K562 treated with DMSO at 1 percent for 48 hours (cell line): ENCODE data around the gene TUBA4B. TPM values are rescaled to one million over a fixed set of nuclear protein-coding genes. Genes with fewer than 3 reads are reported as not detected.

Experiments
- total RNA-seq: library from RNA; unstranded; fragments of 300-600 nt; gene quantifications from 2 replicates; pipeline ENCODE4 v1.2.3, GENCODE V29; 2022; ENCODE audit warnings: low replicate concordance; ENCODE audit errors: extremely low read depth

TUBA4B gene
- not detected in 2 replicates for total RNA-seq

GRCh38 chr2:219252900-219253752 is at the start of gene TUBA4B:
Gene TUBA4B, plus strand, starts transcription at chr2:219253243. Its CDS starts 165 bp downstream, at chr2:219253408.

GRCh38 chr2:219206328-219207133 is 46.5 kb upstream of the TUBA4B start, which contains the start of gene ZFAND2B:
Gene ZFAND2B, plus strand, starts transcription at chr2:219206782. Its CDS starts 206 bp downstream, at chr2:219206988.

DNA sequence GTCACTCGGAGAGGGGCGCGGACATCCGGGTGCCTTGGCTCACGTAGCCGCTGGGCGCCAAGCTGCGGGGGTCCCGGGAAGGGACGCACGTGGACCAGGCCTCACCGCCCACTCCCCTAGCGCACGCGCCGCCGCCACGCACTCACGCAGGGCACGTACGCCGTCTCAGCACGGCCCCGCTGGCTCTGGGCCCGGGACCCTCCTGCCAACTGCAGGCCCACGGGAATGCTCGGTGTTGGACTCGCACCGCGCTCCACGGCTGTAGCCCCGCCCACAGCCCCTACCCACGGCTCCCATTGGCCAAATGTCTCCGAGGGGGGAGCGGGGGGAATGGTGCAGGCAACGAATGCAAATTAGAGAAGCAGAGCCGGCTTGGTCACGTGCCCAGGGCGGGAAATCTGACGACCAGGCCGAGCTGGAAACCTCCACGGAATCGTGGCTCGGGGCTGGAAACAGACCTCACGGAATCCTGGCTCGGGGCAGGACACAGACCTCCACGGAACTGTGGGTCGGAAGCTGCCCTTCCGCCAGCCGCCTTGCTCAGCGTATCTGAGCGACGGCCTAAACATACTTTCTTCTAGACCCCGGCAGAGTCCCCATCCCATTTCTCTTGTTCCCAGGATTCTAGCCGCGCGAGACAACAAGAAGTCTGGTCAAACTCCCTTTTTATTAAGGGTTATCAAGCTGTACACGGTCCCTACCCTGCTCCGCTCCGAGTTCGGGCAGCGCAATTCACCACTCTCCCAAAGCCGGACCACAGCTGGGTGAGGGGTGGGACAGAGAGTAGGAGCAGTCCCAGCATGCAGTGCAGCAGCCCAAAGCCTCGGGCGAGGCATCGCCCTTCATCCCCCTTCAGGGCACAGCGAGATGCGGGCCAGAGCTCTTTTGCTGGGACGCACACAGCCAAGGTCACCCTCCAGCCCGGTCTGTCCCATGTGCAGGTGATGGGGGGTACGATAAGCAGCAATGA is 34.0 kb upstream of the TUBA4B start, which contains the start of gene ABCB6:
Gene ABCB6, minus strand, starts transcription at position 227 of the 970 bp plus-strand sequence. CDS start 285 bp downstream, outside the sequence.

GRCh38 chr2:219229305-219230058 is 23.6 kb upstream of the TUBA4B start, which contains the start of the genes ANKZF1 and ATG9A:
Gene ANKZF1, plus strand, starts transcription at chr2:219229806. Its CDS starts 452 bp downstream, at chr2:219230258.
Gene ATG9A, minus strand, starts transcription at chr2:219229636. Its CDS starts 1,612 bp downstream, at chr2:219228024.

DNA sequence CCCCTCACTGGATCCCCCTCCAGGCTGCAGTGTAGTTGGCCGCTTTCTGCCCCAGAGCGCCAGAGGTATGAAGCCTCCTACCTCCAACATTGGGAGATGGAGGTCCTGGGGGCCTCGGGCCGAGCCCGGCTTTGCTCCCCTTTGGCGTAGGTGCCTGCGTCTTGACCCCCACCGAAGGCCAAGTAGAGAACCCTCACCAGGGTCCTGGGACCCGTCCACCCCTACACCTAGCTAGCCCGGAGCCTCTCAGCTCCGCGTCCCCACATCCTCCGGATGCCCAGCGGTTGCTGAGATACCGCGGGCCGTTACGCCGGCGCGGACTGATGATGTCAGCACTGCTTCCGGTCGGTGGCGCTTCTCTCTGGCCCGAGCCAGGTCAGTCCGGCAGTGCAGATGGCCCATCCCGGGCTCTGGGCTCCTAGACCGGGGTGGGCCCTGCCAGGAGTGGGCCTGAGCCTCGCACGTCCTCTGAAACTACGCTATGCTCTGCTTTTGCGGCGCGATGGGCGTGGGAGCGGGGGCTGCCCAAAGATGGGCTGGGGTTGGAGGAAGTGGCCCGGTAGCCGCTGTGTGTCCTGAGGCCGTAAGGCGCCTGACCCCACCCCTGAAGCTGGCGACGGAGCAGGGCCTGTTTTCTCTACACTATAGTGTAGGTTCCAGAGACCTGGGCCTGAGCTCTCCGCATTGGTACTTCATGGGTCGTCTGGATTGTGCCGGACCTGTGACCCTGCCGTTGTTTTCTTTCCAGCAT is 7.7 kb upstream of the TUBA4B start, which contains the start of the genes GLB1L and STK16:
Gene GLB1L, minus strand, starts transcription at position 297 of the 751 bp plus-strand sequence. CDS start 1,871 bp downstream, outside the sequence.
Gene STK16, plus strand, starts transcription at position 332 of the 751 bp plus-strand sequence. CDS start 521 bp downstream, outside the sequence.

GRCh38 chr2:219253753-219254589 is 928 bp downstream of the TUBA4B start, which contains the start of gene TUBA4A:
Gene TUBA4A, minus strand, starts transcription at chr2:219253918. Its CDS starts 60 bp downstream, at chr2:219253858.

GRCh38 chr2:219279151-219279915 is 26.3 kb downstream of the TUBA4B start, which contains the start of gene DNAJB2:
Gene DNAJB2, plus strand, starts transcription at chr2:219279366. Its CDS starts 468 bp downstream, at chr2:219279834.

GRCh38 chr2:219309278-219309677 is 56.2 kb downstream of the TUBA4B start, which contains the start of gene PTPRN:
Gene PTPRN, minus strand, starts transcription at chr2:219309401. Its CDS starts 69 bp downstream, at chr2:219309332.

Other genes with a start within 250 kb of the TUBA4B start
- gene CFAP65, start 211.7 kb upstream of the TUBA4B start, total RNA-seq: not detected in 2 replicates
- not detected in 2 replicates for gene IHH, start 192.3 kb upstream of the TUBA4B start, total RNA-seq
- not detected in 2 replicates for gene NHEJ1, start 92.4 kb upstream of the TUBA4B start, total RNA-seq
- not detected in 2 replicates for gene SLC23A3, start 83.2 kb upstream of the TUBA4B start, total RNA-seq
- gene CNPPD1, start 76.3 kb upstream of the TUBA4B start, total RNA-seq: not detected in 2 replicates
- gene RETREG2, start 75.0 kb upstream of the TUBA4B start, total RNA-seq: not detected in 2 replicates
- gene ZFAND2B, start 46.5 kb upstream of the TUBA4B start, total RNA-seq: not detected in 2 replicates
- gene ABCB6, start 34.3 kb upstream of the TUBA4B start, total RNA-seq: not detected in 2 replicates
- not detected in 2 replicates for gene ATG9A, start 23.6 kb upstream of the TUBA4B start, total RNA-seq
- not detected in 2 replicates for gene ANKZF1, start 23.4 kb upstream of the TUBA4B start, total RNA-seq
- gene GLB1L, start 7.8 kb upstream of the TUBA4B start, total RNA-seq: not detected in 2 replicates
- gene STK16, start 7.8 kb upstream of the TUBA4B start, total RNA-seq: not detected in 2 replicates
- not detected in 2 replicates for gene TUBA4A, start 675 bp downstream of the TUBA4B start, total RNA-seq
- gene DNAJB2, start 26.1 kb downstream of the TUBA4B start, total RNA-seq: not detected in 2 replicates
- gene PTPRN, start 56.2 kb downstream of the TUBA4B start, total RNA-seq: not detected in 2 replicates
- not detected in 2 replicates for gene RESP18, start 79.5 kb downstream of the TUBA4B start, total RNA-seq
- not detected in 2 replicates for gene DNPEP, start 134.7 kb downstream of the TUBA4B start, total RNA-seq
- not detected in 2 replicates for gene DES, start 165.1 kb downstream of the TUBA4B start, total RNA-seq
- not detected in 2 replicates for gene SPEG, start 181.6 kb downstream of the TUBA4B start, total RNA-seq
- 259 TPM in 1 of 2 replicates, not detected in the other for gene GMPPA, start 245.6 kb downstream of the TUBA4B start, total RNA-seq